ENCODE results near the gene OR52D1. TPM values are rescaled to one million over a fixed set of nuclear protein-coding genes. Genes with fewer than 3 reads are reported as not detected.

Gene OR52D1
- total and polyA plus RNA-seq, 2 donors from 2014 or later, result not detected

DNA sequence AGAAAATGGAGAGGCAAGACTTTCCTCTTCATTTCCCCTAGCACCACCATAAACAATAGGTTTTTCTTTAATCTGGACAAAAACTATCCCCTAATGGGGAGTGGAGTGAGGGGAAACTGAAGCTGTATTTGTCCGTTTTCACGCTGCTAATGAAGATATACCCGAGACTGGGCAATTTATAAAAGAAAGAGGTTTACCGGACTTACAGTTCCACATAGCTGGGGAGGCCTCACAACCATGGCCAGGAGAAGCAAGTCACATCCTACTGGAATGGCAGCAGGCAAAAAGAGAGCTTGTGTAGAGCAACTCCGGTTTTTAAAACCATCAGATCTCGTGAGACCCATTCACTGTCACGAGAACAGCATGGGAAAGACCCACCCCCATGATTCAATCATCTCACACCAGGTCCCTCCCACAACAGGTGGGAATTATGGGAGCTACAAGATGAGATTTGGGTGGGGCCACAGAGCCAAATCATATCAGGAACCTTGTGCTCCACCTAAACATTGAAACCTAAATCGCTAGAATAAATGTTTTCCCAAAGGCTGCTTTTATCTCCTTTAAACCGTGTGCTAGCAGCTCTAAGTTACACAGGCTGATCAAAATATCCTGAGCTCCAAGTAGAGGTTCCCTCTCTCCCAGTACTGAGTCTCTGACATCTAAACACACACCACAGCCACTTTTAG is 17.0 kb downstream of the OR52D1 start:
- Histone ChIP-seq H3K4me3 (ENCODE audit: low read length in 3 of 3) (no peak overlapping the region), H3K9ac (ENCODE audit: low read length in 3 of 3) (no peak overlapping the region), H3K9me3 (ENCODE audit: control insufficient read depth in 2 of 3, insufficient read depth in 1 of 3, low read length in 3 of 3) (no peaks in the 10 kb centered on the region), H3K36me3 (ENCODE audit: control insufficient read depth in 2 of 3, insufficient read depth in 3 of 3, low read length in 3 of 3) (no peaks in the 10 kb centered on the region), H3K27ac (ENCODE audit: low read depth in 2 of 2, low read length in 2 of 2) (no peak overlapping the region), H3K4me1 (ENCODE audit: control insufficient read depth in 2 of 3, insufficient read depth in 2 of 3, low read depth in 1 of 3, low read length in 3 of 3) (no peaks in the 10 kb centered on the region), H3K27me3 (ENCODE audit: control insufficient read depth, insufficient read depth, low read length) (no peaks in the 10 kb centered on the region)
- no peak for FAIRE-seq
- no peak for DNase-seq
- TF ChIP-seq, protein P1, sequence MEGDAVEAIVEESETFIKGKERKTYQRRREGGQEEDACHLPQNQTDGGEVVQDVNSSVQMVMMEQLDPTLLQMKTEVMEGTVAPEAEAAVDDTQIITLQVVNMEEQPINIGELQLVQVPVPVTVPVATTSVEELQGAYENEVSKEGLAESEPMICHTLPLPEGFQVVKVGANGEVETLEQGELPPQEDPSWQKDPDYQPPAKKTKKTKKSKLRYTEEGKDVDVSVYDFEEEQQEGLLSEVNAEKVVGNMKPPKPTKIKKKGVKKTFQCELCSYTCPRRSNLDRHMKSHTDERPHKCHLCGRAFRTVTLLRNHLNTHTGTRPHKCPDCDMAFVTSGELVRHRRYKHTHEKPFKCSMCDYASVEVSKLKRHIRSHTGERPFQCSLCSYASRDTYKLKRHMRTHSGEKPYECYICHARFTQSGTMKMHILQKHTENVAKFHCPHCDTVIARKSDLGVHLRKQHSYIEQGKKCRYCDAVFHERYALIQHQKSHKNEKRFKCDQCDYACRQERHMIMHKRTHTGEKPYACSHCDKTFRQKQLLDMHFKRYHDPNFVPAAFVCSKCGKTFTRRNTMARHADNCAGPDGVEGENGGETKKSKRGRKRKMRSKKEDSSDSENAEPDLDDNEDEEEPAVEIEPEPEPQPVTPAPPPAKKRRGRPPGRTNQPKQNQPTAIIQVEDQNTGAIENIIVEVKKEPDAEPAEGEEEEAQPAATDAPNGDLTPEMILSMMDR (IDR thresholded peaks at IDR 0.05; ENCODE audit: borderline replicate concordance, extremely low read depth, insufficient read depth), result no peak
- intact Hi-C loops (cut with DNase I), result no loop called here

DNA sequence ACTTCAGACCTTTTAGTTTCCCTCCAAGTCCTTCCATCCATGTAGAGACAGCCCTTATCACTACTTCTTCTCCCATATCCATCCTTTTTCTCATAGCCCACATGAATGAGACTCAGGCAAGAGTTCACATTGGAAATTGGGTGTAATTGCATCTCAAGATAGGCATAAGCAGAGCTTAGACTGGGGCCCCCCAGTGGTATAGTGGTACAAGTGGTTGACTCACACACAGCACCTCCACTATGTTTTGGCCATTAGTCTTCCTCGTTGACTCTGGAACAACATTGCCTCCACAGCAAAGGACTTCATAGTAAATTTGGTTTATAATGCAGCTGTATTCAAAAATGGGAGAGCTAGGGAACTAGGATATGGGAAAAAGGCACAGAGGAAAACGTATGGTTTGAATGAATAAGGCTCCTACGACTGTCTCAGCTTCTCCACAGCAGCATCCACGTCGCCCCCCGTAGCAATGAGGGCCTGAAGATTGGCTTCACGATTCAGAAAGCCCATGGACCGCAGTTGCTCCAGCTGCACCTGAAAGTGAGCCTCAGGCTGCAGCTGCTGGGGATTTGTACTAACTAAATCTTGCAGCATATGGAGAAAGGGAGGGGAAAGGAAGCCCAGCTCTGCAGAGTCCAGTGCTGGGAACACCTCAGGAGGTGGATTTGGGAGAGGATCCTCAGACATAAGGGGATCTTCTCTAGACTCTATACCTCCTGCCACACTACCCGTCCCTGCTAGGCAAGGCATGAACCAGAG is 18.9 kb downstream of the OR52D1 start:
- no peak overlapping the region for H3K4me3 ChIP-seq (ENCODE audit: low read length in 3 of 3)
- H3K9ac ChIP-seq (ENCODE audit: low read length in 3 of 3), result no peak overlapping the region
- H3K36me3 ChIP-seq (ENCODE audit: control insufficient read depth in 2 of 3, insufficient read depth in 3 of 3, low read length in 3 of 3), result no peaks in the 10 kb centered on the region
- TF ChIP-seq, protein P1 (IDR thresholded peaks at IDR 0.05; ENCODE audit: borderline replicate concordance, extremely low read depth, insufficient read depth), result no peak
- no peaks in the 10 kb centered on the region for H3K27me3 ChIP-seq (ENCODE audit: control insufficient read depth, insufficient read depth, low read length)
- intact Hi-C loops (cut with DNase I), result no loop called here
- H3K27ac ChIP-seq (ENCODE audit: low read depth in 2 of 2, low read length in 2 of 2), result no peak overlapping the region
- H3K9me3 ChIP-seq (ENCODE audit: control insufficient read depth in 2 of 3, insufficient read depth in 1 of 3, low read length in 3 of 3), result no peaks in the 10 kb centered on the region
- no peaks in the 10 kb centered on the region for H3K4me1 ChIP-seq (ENCODE audit: control insufficient read depth in 2 of 3, insufficient read depth in 2 of 3, low read depth in 1 of 3, low read length in 3 of 3)
- FAIRE-seq (no peak), DNase-seq (no peak)

DNA sequence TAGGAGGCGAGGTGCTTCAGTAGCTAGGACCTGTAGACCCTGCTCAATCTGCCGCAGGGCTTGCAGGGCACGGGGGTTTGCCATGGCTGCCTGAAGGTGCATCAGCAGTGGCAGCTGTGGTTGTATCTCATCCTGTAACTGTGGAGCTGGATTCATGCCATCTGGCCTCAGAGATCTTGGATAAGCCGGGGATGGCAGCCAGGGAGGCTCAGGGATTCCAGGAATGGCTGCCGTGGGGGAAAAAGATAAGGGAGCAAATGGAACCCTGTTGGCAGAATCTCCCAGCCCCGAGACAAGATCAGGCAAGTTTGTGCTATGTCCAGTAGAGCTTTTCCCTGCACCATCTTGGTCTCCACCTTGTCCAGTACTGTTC is 19.4 kb downstream of the OR52D1 start:
- H3K4me3 ChIP-seq (ENCODE audit: low read length in 3 of 3), result no peak overlapping the region
- DNase-seq (peak in 1 of 5 donors; percentile 45), FAIRE-seq (no peak)
- H3K27me3 ChIP-seq (ENCODE audit: control insufficient read depth, insufficient read depth, low read length), result no peaks in the 10 kb centered on the region
- TF ChIP-seq, protein P1 (IDR thresholded peaks at IDR 0.05; ENCODE audit: borderline replicate concordance, extremely low read depth, insufficient read depth), result no peak
- no peaks in the 10 kb centered on the region for H3K9me3 ChIP-seq (ENCODE audit: control insufficient read depth in 2 of 3, insufficient read depth in 1 of 3, low read length in 3 of 3)
- no peaks in the 10 kb centered on the region for H3K36me3 ChIP-seq (ENCODE audit: control insufficient read depth in 2 of 3, insufficient read depth in 3 of 3, low read length in 3 of 3)
- H3K27ac ChIP-seq (ENCODE audit: low read depth in 2 of 2, low read length in 2 of 2), result no peak overlapping the region
- H3K4me1 ChIP-seq (ENCODE audit: control insufficient read depth in 2 of 3, insufficient read depth in 2 of 3, low read depth in 1 of 3, low read length in 3 of 3), result no peaks in the 10 kb centered on the region
- no peak overlapping the region for H3K9ac ChIP-seq (ENCODE audit: low read length in 3 of 3)
- intact Hi-C loops (cut with DNase I), result no loop called here
